ENCODE data around the gene MAMDC2. TPM values are rescaled to one million over a fixed set of nuclear protein-coding genes. Genes with fewer than 3 reads are reported as not detected.
A peak's percentile ranks its signal among the peaks of the same experiment; 100 is the strongest.
"Not testable (repeated sequence)": the region's sequence is repeated elsewhere in the genome, so short reads cannot be mapped to it uniquely, and the experiment has no call there.

Gene MAMDC2
- total RNA-seq, 2 donors from 2014 or later = 0.44 to 1.4 TPM

GRCh38 chr9:70036641-70037040 lies 7.0 kb upstream of the MAMDC2 start:
- no peak for DNase-seq
- no peak overlapping the region for H3K27ac ChIP-seq (ENCODE audit: low read depth, low read length)
- TF ChIP-seq CTCF (conservative IDR thresholded peaks at IDR 0.05) = no peak
- H3K27me3 Mint-ChIP-seq (ENCODE audit: insufficient read depth) = peaks cover 32% of the 10 kb centered on the region
- peaks cover 11% of the 10 kb centered on the region for H3K9me3 Mint-ChIP-seq
- H3K4me3 Mint-ChIP-seq = no peak overlapping the region
- H3K36me3 ChIP-seq (ENCODE audit: control insufficient read depth, insufficient read depth, low read length) = no peaks in the 10 kb centered on the region
- no peak overlapping the region for H3K4me3 ChIP-seq (ENCODE audit: low read length)
- 93 to 96% methylated on average over 4 to 6 of the region's 6 CpGs for whole genome bisulfite sequencing, 2 experiments (ENCODE audit: insufficient coverage in 1 of 2, insufficient read length in 1 of 2)
- peaks cover 13% of the 10 kb centered on the region for H3K9me3 ChIP-seq (ENCODE audit: control insufficient read depth, low read length)
- H3K4me1 Mint-ChIP-seq = peaks cover 13% of the 10 kb centered on the region
- peaks cover 4% of the 10 kb centered on the region for H3K36me3 Mint-ChIP-seq (ENCODE audit: low read depth)
- H3K9ac ChIP-seq (ENCODE audit: extremely low read depth, low read length, poor library complexity, severe bottlenecking) = no peak overlapping the region
- no peak overlapping the region for H3K27ac Mint-ChIP-seq
- peaks cover 13% of the 10 kb centered on the region for H3K4me1 ChIP-seq (ENCODE audit: control insufficient read depth, insufficient read depth, low read length)
- H3K27me3 ChIP-seq (ENCODE audit: control insufficient read depth, insufficient read depth, low read length, poor library complexity, severe bottlenecking) = peaks cover 19% of the 10 kb centered on the region

- peaks cover 13% of the 10 kb centered on the region for H3K9me3 ChIP-seq (ENCODE audit: control insufficient read depth, low read length)
- H3K27ac ChIP-seq (ENCODE audit: low read depth, low read length); DNase-seq; H3K36me3 ChIP-seq (ENCODE audit: control insufficient read depth, insufficient read depth, low read length); H3K4me3 Mint-ChIP-seq; H3K36me3 Mint-ChIP-seq (ENCODE audit: low read depth); H3K27ac Mint-ChIP-seq; H3K9ac ChIP-seq (ENCODE audit: extremely low read depth, low read length, poor library complexity, severe bottlenecking): not testable (repeated sequence)
- Mint-ChIP-seq H3K27me3 (ENCODE audit: insufficient read depth) (peaks cover 47% of the 10 kb centered on the region), H3K9me3 (peaks cover 11% of the 10 kb centered on the region), H3K4me1 (peaks cover 13% of the 10 kb centered on the region)
- peaks cover 13% of the 10 kb centered on the region for H3K4me1 ChIP-seq (ENCODE audit: control insufficient read depth, insufficient read depth, low read length)
- peak overlapping the region; percentile 24 for H3K4me3 ChIP-seq (ENCODE audit: low read length)
- H3K27me3 ChIP-seq (ENCODE audit: control insufficient read depth, insufficient read depth, low read length, poor library complexity, severe bottlenecking) = peaks cover 35% of the 10 kb centered on the region
- WGBS, 2 experiments (ENCODE audit: insufficient coverage in 1 of 2, insufficient read length in 1 of 2) = 76 to 81% methylated on average over 4 of the region's 4 CpGs
Observed at GRCh38 chr9:70038171-70038621, 5.5 kb upstream of the MAMDC2 start.

GRCh38 chr9:70040376-70040903 lies 3.2 kb upstream of the MAMDC2 start:
- WGBS, 2 experiments (ENCODE audit: insufficient coverage in 1 of 2, insufficient read length in 1 of 2) = 76 to 80% methylated on average over 3 of the region's 3 CpGs
- H3K4me1 ChIP-seq (ENCODE audit: control insufficient read depth, insufficient read depth, low read length) = peaks cover 7% of the 10 kb centered on the region
- H3K36me3 Mint-ChIP-seq (ENCODE audit: low read depth) = peaks cover 4% of the 10 kb centered on the region
- no peak overlapping the region for H3K27ac ChIP-seq (ENCODE audit: low read depth, low read length)
- H3K9me3 ChIP-seq (ENCODE audit: control insufficient read depth, low read length) = peaks cover 13% of the 10 kb centered on the region
- DNase-seq = no peak
- peaks cover 20% of the 10 kb centered on the region for H3K4me1 Mint-ChIP-seq
- TF ChIP-seq CTCF (conservative IDR thresholded peaks at IDR 0.05) = no peak
- no peaks in the 10 kb centered on the region for H3K36me3 ChIP-seq (ENCODE audit: control insufficient read depth, insufficient read depth, low read length)
- no peak overlapping the region for H3K27ac Mint-ChIP-seq
- no peak overlapping the region for H3K4me3 ChIP-seq (ENCODE audit: low read length)
- peaks cover 50% of the 10 kb centered on the region for H3K27me3 ChIP-seq (ENCODE audit: control insufficient read depth, insufficient read depth, low read length, poor library complexity, severe bottlenecking)
- H3K4me3 Mint-ChIP-seq = no peak overlapping the region
- no peak overlapping the region for H3K9ac ChIP-seq (ENCODE audit: extremely low read depth, low read length, poor library complexity, severe bottlenecking)
- H3K27me3 Mint-ChIP-seq (ENCODE audit: insufficient read depth) = peaks cover 67% of the 10 kb centered on the region
- H3K9me3 Mint-ChIP-seq = peaks cover 11% of the 10 kb centered on the region
